ENCODE measurements around the gene B4GALNT3. TPM values are rescaled to one million over a fixed set of nuclear protein-coding genes. Genes with fewer than 3 reads are reported as not detected.
A peak's percentile ranks its signal among the peaks of the same experiment; 100 is the strongest.

Gene B4GALNT3
- total and polyA plus RNA-seq, 2 of the 13 experiments (the other 11 are each of a cell fraction or from before 2014, with no cell fraction given): 3.2 to 4.4 TPM

DNA sequence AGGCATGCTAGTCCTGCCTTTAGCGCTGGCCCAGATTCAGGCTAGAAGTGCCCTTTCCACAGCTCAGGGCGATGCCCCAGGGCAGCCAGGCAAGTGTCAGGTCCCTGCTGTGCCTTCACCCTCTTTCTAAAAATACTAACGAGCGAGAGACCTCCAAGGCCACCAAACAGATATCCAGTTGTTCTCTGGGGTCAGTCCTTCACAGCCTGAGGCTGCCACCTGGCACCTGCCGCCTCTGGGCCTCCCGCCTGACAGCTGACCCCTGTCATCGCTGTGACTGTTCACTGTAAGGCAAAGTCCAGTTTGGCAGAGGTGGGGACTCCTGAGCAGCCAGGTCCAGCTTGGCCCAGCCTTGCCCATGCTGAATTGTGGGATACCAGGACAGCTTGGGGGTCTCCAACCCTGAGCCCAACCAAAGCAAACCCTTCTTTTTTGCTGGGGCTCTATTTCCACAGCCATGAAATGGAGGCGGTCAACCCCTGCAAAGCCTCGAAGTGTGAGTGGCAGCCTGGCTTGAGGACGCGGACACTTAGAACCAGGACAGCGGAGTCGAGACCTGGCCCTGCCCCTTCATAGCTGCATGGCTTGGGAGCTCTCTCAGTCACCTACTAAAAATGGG, 123.6 kb downstream of the B4GALNT3 start (continued):
- TF ChIP-seq YY1 (IDR thresholded peaks at IDR 0.05; ENCODE audit: insufficient read depth, insufficient replicate concordance, low read depth, low read length): no peak
- TF ChIP-seq SRF (IDR thresholded peaks at IDR 0.05; ENCODE audit: low read depth, low read length): no peak
- TF ChIP-seq STAT5B (CRISPR knock-in tag; IDR thresholded peaks at IDR 0.05): no peak
- no peak for TF ChIP-seq ZNF234 (CRISPR knock-in tag; conservative IDR thresholded peaks at IDR 0.05)
- peak; percentile 64; the same call in 1 of the 2 replicates for TF ChIP-seq ATF7-NPFF (CRISPR knock-in tag; IDR thresholded peaks at IDR 0.05; ENCODE audit: low read depth)
- TF ChIP-seq HMGA1 (CRISPR knock-in tag; conservative IDR thresholded peaks at IDR 0.05): no peak
- peak; percentile 81 for TF ChIP-seq MXD1 (CRISPR knock-in tag; IDR thresholded peaks at IDR 0.05)
- no peak for TF ChIP-seq GTF2F1 (IDR thresholded peaks at IDR 0.05; ENCODE audit: low read length)
- no peak for TF ChIP-seq ZFP36 (IDR thresholded peaks at IDR 0.05; ENCODE audit: borderline replicate concordance, low read depth, low read length, partially characterized antibody)
- TF ChIP-seq, protein P1, sequence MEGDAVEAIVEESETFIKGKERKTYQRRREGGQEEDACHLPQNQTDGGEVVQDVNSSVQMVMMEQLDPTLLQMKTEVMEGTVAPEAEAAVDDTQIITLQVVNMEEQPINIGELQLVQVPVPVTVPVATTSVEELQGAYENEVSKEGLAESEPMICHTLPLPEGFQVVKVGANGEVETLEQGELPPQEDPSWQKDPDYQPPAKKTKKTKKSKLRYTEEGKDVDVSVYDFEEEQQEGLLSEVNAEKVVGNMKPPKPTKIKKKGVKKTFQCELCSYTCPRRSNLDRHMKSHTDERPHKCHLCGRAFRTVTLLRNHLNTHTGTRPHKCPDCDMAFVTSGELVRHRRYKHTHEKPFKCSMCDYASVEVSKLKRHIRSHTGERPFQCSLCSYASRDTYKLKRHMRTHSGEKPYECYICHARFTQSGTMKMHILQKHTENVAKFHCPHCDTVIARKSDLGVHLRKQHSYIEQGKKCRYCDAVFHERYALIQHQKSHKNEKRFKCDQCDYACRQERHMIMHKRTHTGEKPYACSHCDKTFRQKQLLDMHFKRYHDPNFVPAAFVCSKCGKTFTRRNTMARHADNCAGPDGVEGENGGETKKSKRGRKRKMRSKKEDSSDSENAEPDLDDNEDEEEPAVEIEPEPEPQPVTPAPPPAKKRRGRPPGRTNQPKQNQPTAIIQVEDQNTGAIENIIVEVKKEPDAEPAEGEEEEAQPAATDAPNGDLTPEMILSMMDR (CRISPR knock-in tag; IDR thresholded peaks at IDR 0.05): peak; percentile 35; the same call in 1 of the 2 replicates
- TF ChIP-seq RFXANK (CRISPR knock-in tag; IDR thresholded peaks at IDR 0.05): no peak
- TF ChIP-seq ZNF34 (CRISPR knock-in tag; IDR thresholded peaks at IDR 0.05; ENCODE audit: borderline replicate concordance): no peak
- TF ChIP-seq ZNF367 (CRISPR knock-in tag; IDR thresholded peaks at IDR 0.05; ENCODE audit: borderline replicate concordance): no peak
- no peak for TF ChIP-seq AKAP8 (CRISPR knock-in tag; IDR thresholded peaks at IDR 0.05)
- TF ChIP-seq AFF4 (CRISPR knock-in tag; IDR thresholded peaks at IDR 0.05): no peak
- no peak for TF ChIP-seq ZNF577 (CRISPR knock-in tag; IDR thresholded peaks at IDR 0.05; ENCODE audit: borderline replicate concordance, low read depth)
- peak; percentile 77 for TF ChIP-seq PPARG (CRISPR knock-in tag; conservative IDR thresholded peaks at IDR 0.05)
- TF ChIP-seq, protein P2, sequence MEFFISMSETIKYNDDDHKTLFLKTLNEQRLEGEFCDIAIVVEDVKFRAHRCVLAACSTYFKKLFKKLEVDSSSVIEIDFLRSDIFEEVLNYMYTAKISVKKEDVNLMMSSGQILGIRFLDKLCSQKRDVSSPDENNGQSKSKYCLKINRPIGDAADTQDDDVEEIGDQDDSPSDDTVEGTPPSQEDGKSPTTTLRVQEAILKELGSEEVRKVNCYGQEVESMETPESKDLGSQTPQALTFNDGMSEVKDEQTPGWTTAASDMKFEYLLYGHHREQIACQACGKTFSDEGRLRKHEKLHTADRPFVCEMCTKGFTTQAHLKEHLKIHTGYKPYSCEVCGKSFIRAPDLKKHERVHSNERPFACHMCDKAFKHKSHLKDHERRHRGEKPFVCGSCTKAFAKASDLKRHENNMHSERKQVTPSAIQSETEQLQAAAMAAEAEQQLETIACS (CRISPR knock-in tag; IDR thresholded peaks at IDR 0.05): no peak
- no peak for TF ChIP-seq ZNF839 (CRISPR knock-in tag; IDR thresholded peaks at IDR 0.05; ENCODE audit: borderline replicate concordance)
- TF ChIP-seq, protein P3, sequence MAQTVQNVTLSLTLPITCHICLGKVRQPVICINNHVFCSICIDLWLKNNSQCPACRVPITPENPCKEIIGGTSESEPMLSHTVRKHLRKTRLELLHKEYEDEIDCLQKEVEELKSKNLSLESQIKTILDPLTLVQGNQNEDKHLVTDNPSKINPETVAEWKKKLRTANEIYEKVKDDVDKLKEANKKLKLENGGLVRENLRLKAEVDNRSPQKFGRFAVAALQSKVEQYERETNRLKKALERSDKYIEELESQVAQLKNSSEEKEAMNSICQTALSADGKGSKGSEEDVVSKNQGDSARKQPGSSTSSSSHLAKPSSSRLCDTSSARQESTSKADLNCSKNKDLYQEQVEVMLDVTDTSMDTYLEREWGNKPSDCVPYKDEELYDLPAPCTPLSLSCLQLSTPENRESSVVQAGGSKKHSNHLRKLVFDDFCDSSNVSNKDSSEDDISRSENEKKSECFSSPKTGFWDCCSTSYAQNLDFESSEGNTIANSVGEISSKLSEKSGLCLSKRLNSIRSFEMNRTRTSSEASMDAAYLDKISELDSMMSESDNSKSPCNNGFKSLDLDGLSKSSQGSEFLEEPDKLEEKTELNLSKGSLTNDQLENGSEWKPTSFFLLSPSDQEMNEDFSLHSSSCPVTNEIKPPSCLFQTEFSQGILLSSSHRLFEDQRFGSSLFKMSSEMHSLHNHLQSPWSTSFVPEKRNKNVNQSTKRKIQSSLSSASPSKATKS (CRISPR knock-in tag; IDR thresholded peaks at IDR 0.05): no peak
- TF ChIP-seq CHCHD3 (CRISPR knock-in tag; IDR thresholded peaks at IDR 0.05): no peak
